DND-41 (cell line): ENCODE measurements around the gene RAPGEF2.

ENCODE experiments used
- ATAC-seq: fragments of 200-7000 bp; cut with Tn5 transposase; 3 replicates; pipeline ENCODE4 v1.9.1; 2021; ENCODE audit warnings: low read depth; ENCODE audit not compliant: insufficient read depth
- DNase-seq: peaks from one replicate; pipeline ENCODE4 v3.0.0-alpha.2; 2020
- H2AFZ ChIP-seq: 2 replicates; pipeline ENCODE4 v1.6.0; 2012; ENCODE audit warnings: low read depth, low read length
- H3K27ac ChIP-seq: 2 replicates; pipeline ENCODE4 v1.5.1; 2012; ENCODE audit warnings: low read length, inconsistent platforms
- H3K27me3 ChIP-seq: fragments of 200-600 bp; sonication (generic); 2 replicates; pipeline ENCODE4 v1.6.0; 2012; ENCODE audit warnings: low read length, mild to moderate bottlenecking, inconsistent platforms; ENCODE audit not compliant: insufficient read depth, poor library complexity
- H3K36me3 ChIP-seq: 2 replicates; pipeline ENCODE4 v1.5.1; 2012; ENCODE audit warnings: low read length, inconsistent platforms; ENCODE audit not compliant: insufficient read depth
- H3K4me1 ChIP-seq: 2 replicates; pipeline ENCODE4 v1.5.1; 2012; ENCODE audit warnings: mild to moderate bottlenecking, low read length; ENCODE audit not compliant: insufficient read depth
- H3K4me2 ChIP-seq: 2 replicates; pipeline ENCODE4 v1.6.0; 2012; ENCODE audit warnings: mild to moderate bottlenecking, moderate library complexity, low read length, inconsistent platforms; ENCODE audit not compliant: insufficient read depth
- H3K4me3 ChIP-seq, 2 experiments: fragments of 200-600 bp in 1 of 2; shearing (Covaris generic) in 1 of 2; 2 replicates each; pipeline ENCODE4 v1.5.1; 2012 to 2016; ENCODE audit warnings: inconsistent platforms in 2 of 2, low read length in 2 of 2, mild to moderate bottlenecking in 2 of 2, low read depth in 1 of 2, moderate library complexity in 1 of 2
- H3K79me2 ChIP-seq: 2 replicates; pipeline ENCODE4 v1.6.0; 2012; ENCODE audit warnings: low read length, inconsistent platforms; ENCODE audit not compliant: insufficient read depth
- H3K9ac ChIP-seq: 2 replicates; pipeline ENCODE4 v1.6.0; 2012; ENCODE audit warnings: low read depth, mild to moderate bottlenecking, inconsistent platforms, low read length, moderate library complexity
- H3K9me3 ChIP-seq: 2 replicates; pipeline ENCODE4 v1.5.1; 2012; ENCODE audit warnings: low read length, moderate library complexity, mild to moderate bottlenecking, inconsistent platforms; ENCODE audit not compliant: insufficient read depth, severe bottlenecking
- H4K20me1 ChIP-seq: 2 replicates; pipeline ENCODE4 v1.6.0; 2012; ENCODE audit warnings: low read length; ENCODE audit not compliant: insufficient read depth
- EZH2 ChIP-seq: IDR thresholded peaks from 3 replicates; pipeline ENCODE4 v1.6.1; 2012; ENCODE audit warnings: borderline replicate concordance, low read depth, mild to moderate bottlenecking, moderate library complexity, low read length, inconsistent platforms; ENCODE audit not compliant: severe bottlenecking
- TF ChIP-seq, protein P1 (sequence below): IDR thresholded peaks from 2 replicates; pipeline ENCODE4 v1.5.1; 2012; ENCODE audit warnings: borderline replicate concordance, low read length, moderate library complexity, mild to moderate bottlenecking; ENCODE audit not compliant: poor library complexity, severe bottlenecking; ENCODE audit errors: extremely low read depth

The RAPGEF2 gene

GRCh38 chr4:159197885-159198269 is 95.0 kb downstream of the RAPGEF2 start:
- ATAC-seq (no peak), DNase-seq (no peak)
- Histone ChIP-seq H4K20me1 (no peaks in the 10 kb centered on the region; the same call in 1 of the 2 replicates), H3K4me2 (no peak overlapping the region), H3K9me3 (no peaks in the 10 kb centered on the region), H3K4me3 (no peak overlapping the region), H3K36me3 (no peaks in the 10 kb centered on the region), H2AFZ (no peak overlapping the region), H3K9ac (no peak overlapping the region), H3K27ac (no peak overlapping the region), H3K27me3 (no peaks in the 10 kb centered on the region), H3K79me2 (no peaks in the 10 kb centered on the region), H3K4me1 (no peaks in the 10 kb centered on the region)
- TF ChIP-seq, protein P1, sequence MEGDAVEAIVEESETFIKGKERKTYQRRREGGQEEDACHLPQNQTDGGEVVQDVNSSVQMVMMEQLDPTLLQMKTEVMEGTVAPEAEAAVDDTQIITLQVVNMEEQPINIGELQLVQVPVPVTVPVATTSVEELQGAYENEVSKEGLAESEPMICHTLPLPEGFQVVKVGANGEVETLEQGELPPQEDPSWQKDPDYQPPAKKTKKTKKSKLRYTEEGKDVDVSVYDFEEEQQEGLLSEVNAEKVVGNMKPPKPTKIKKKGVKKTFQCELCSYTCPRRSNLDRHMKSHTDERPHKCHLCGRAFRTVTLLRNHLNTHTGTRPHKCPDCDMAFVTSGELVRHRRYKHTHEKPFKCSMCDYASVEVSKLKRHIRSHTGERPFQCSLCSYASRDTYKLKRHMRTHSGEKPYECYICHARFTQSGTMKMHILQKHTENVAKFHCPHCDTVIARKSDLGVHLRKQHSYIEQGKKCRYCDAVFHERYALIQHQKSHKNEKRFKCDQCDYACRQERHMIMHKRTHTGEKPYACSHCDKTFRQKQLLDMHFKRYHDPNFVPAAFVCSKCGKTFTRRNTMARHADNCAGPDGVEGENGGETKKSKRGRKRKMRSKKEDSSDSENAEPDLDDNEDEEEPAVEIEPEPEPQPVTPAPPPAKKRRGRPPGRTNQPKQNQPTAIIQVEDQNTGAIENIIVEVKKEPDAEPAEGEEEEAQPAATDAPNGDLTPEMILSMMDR, result no peak
- no peak for TF ChIP-seq EZH2

DNA sequence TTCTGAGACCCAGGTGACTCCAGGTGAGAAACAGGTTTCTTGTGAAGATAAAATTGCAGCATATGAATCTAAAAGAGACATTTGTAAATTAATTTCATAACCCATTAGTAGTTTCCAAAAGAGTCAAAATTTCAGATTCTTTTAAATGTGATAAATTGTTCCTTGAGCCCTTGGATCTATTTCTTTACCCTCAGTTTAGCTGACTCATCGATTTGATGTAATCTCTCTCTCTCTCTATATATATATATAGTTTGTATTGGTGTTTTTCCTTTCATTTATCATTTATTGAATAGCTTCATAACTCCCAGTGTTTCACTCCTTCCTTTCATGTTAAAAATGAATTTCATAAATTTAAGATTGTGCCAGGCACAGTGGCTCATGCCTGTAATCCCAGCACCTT is 96.9 kb downstream of the RAPGEF2 start:
- no peaks in the 10 kb centered on the region for H3K9me3 ChIP-seq
- no peaks in the 10 kb centered on the region for H3K4me1 ChIP-seq
- no peaks in the 10 kb centered on the region for H3K79me2 ChIP-seq
- no peak for ATAC-seq
- no peak overlapping the region for H3K27ac ChIP-seq
- no peak overlapping the region for H3K9ac ChIP-seq
- no peaks in the 10 kb centered on the region for H3K36me3 ChIP-seq
- no peak overlapping the region for H3K4me2 ChIP-seq
- no peak for DNase-seq
- no peaks in the 10 kb centered on the region for H3K27me3 ChIP-seq
- no peak overlapping the region for H2AFZ ChIP-seq
- H4K20me1 ChIP-seq, result peaks cover 5% of the 10 kb centered on the region; the same call in 1 of the 2 replicates
- no peak overlapping the region for H3K4me3 ChIP-seq
- TF ChIP-seq, protein P1, result no peak
- TF ChIP-seq EZH2, result no peak

DNA sequence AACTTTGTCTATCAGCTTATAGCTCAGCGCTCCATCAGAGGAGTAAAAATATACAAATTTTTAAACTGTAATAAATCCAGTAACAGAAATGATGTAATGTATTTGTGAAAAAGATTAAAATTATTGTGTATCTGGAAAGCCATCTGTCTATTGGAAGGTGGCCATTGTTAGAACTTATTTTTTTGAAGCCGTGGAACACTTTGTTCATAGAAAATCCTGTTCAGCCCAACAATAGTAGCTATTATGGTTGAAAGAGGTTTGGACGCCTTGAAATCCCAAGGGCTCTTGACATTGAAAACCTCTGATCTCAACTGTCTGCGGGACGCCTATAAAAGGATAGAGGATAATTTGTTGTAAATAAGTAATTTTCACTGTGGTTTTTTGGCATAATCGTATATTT is 98.3 kb downstream of the RAPGEF2 start:
- Histone ChIP-seq H2AFZ (no peak overlapping the region), H3K9ac (no peak overlapping the region), H3K27ac (no peak overlapping the region), H4K20me1 (peaks cover 5% of the 10 kb centered on the region; the same call in 1 of the 2 replicates), H3K4me2 (no peak overlapping the region), H3K27me3 (no peaks in the 10 kb centered on the region), H3K9me3 (no peaks in the 10 kb centered on the region), H3K79me2 (no peaks in the 10 kb centered on the region), H3K4me3 (no peak overlapping the region), H3K4me1 (no peaks in the 10 kb centered on the region), H3K36me3 (no peaks in the 10 kb centered on the region)
- DNase-seq, result no peak
- ATAC-seq, result no peak
- no peak for TF ChIP-seq EZH2
- TF ChIP-seq, protein P1, result no peak

- TF ChIP-seq, protein P1, result no peak
- TF ChIP-seq EZH2, result no peak
- no peak overlapping the region for H3K4me2 ChIP-seq
These were observed 101.7 kb downstream of the RAPGEF2 start for GRCh38 chr4:159204566-159204965.

More at GRCh38 chr4:159204566-159204965, 101.7 kb downstream of the RAPGEF2 start:
- Histone ChIP-seq H2AFZ (no peak overlapping the region), H3K27me3 (no peaks in the 10 kb centered on the region), H3K4me1 (no peaks in the 10 kb centered on the region), H4K20me1 (peaks cover 5% of the 10 kb centered on the region; the same call in 1 of the 2 replicates), H3K9me3 (no peaks in the 10 kb centered on the region), H3K9ac (no peak overlapping the region), H3K27ac (no peak overlapping the region), H3K79me2 (no peaks in the 10 kb centered on the region), H3K36me3 (no peaks in the 10 kb centered on the region), H3K4me3 (no peak overlapping the region)
- DNase-seq (no peak), ATAC-seq (no peak)
